Erythroblast (primary cell): ENCODE data around the gene CYP24A1.

Experiments
- GATA1 ChIP-seq: IDR thresholded peaks from 2 replicates; pipeline ENCODE4 v1.6.1; 2011; ENCODE audit warnings: low read depth, mild to moderate bottlenecking, control low read depth, low read length, moderate library complexity
- POLR2A ChIP-seq: IDR thresholded peaks from 2 replicates; pipeline ENCODE4 v1.6.1; 2011; ENCODE audit warnings: mild to moderate bottlenecking, low read length

DNA sequence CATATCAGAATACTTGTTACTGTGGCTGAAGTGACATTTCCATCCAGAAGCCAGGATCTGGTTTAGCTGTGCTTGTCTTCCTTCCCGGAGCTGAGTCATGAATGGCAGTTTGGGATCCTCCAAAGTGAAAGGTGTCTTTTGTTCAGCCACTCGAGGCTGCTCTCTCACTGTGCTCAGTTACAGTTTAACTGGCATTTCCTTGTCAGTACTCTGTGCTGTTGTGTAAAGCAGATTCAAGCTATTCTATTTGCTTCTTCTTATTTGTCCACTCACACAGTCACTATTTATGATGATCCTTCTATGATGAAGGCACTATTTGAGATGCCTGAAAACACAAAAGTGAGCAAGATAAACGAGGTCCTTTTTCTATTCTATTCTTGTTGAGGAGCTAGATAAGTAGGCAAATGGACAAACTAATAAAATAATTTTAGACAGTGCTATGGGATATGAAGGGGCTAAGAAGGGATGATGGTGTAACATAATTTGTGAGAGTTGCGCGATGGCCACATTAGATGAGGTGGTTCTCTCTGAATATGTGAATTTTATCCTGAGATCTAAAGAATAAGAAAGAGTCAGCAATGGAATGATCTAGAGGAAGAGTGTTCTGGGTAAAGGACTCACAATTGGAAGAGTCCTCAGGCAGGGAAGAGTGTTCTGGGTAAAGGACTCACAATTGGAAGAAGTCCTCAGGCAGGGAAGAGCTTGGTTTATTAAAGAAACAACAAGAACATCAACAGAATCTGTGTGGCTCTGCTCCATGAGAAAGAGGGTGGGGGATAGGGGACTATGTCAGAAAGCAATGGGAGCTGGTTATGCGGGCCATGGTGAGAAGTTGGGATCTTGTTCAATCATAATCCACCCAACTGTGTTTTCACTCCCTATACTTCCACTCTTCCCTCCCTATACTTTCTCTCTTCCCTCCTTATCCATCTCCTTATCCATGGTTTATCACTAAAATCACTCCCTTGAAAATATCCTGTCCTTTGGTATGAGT lies 40.1 kb downstream of the CYP24A1 start:
- TF ChIP-seq POLR2A (no peak), GATA1 (no peak)
